OCI-LY7 (cell line): ENCODE data around the gene STARD9. TPM values are rescaled to one million over a fixed set of nuclear protein-coding genes. Genes with fewer than 3 reads are reported as not detected.

ENCODE experiments used
- BruUV-seq: library from RNA; stranded (reverse); fragments of 400-500 nt; replicated peaks from 2 replicates; lab custom pipeline; 2021; lab: Mats Ljungman, UMichigan
- CTCF ChIA-PET: fragments of 300-600 bp; sonication (Branson Sonifier 250); formaldehyde crosslinking; loops from one replicate; lab custom pipeline; 2022; ENCODE audit warnings: antibody characterized with exemption; ENCODE audit not compliant: unreplicated experiment; lab: Charles Lee
- POLR2A ChIA-PET: fragments of 300-600 bp; sonication (Branson Sonifier 250); formaldehyde crosslinking; loops from one replicate; lab custom pipeline; 2022; ENCODE audit warnings: antibody characterized with exemption; lab: Charles Lee
- DNase-seq: peaks from one replicate; pipeline ENCODE4 v3.0.0-alpha.2; 2015; ENCODE audit warnings: low spot score
- H2AFZ ChIP-seq: fragments of 200-600 bp; sonication (generic), shearing (Covaris generic); 2 replicates; pipeline ENCODE4 v1.6.1; 2014; ENCODE audit warnings: mild to moderate bottlenecking, antibody characterized with exemption, low read length, moderate library complexity
- H3K27ac ChIP-seq: fragments of 200-600 bp; sonication (generic); 2 replicates; pipeline ENCODE4 v1.5.1; 2014; ENCODE audit warnings: mixed run types, low read depth, mild to moderate bottlenecking, moderate library complexity, low read length, inconsistent platforms; ENCODE audit not compliant: poor library complexity, severe bottlenecking
- H3K36me3 ChIP-seq: fragments of 200-600 bp; sonication (generic); 2 replicates; pipeline ENCODE4 v1.6.1; 2014; ENCODE audit warnings: mild to moderate bottlenecking, antibody characterized with exemption, low read length, moderate library complexity, mixed read lengths; ENCODE audit not compliant: insufficient read depth
- H3K4me1 ChIP-seq: fragments of 200-600 bp; sonication (generic); 2 replicates; pipeline ENCODE4 v1.5.1; 2014; ENCODE audit warnings: mild to moderate bottlenecking, low read length; ENCODE audit not compliant: insufficient read depth, poor library complexity, severe bottlenecking
- H3K4me2 ChIP-seq: fragments of 200-600 bp; sonication (generic); 2 replicates; pipeline ENCODE4 v1.6.1; 2014; ENCODE audit warnings: mild to moderate bottlenecking, low read length
- H3K4me3 ChIP-seq: fragments of 200-600 bp; sonication (generic); 2 replicates; pipeline ENCODE4 v1.5.1; 2014; ENCODE audit warnings: mild to moderate bottlenecking, low read depth, low read length; ENCODE audit not compliant: poor library complexity, severe bottlenecking
- H3K79me2 ChIP-seq: fragments of 200-600 bp; sonication (generic); 2 replicates; pipeline ENCODE4 v1.6.1; 2016; ENCODE audit warnings: low read depth, mild to moderate bottlenecking, low read length, moderate library complexity, mixed read lengths; ENCODE audit not compliant: insufficient read depth
- H3K9me2 ChIP-seq: fragments of 200-600 bp; sonication (generic); 2 replicates; pipeline ENCODE4 v1.6.1; 2016; ENCODE audit warnings: mild to moderate bottlenecking, low read length, mixed read lengths; ENCODE audit not compliant: insufficient read depth
- H3K9me3 ChIP-seq: fragments of 200-600 bp; sonication (generic); 2 replicates; pipeline ENCODE4 v1.6.1; 2014; ENCODE audit warnings: mild to moderate bottlenecking, mixed run types, low read length, mixed read lengths
- H4K20me1 ChIP-seq: fragments of 200-600 bp; sonication (generic); 2 replicates; pipeline ENCODE4 v1.6.1; 2014; ENCODE audit warnings: mild to moderate bottlenecking, antibody characterized with exemption, low read length, moderate library complexity, mixed read lengths; ENCODE audit not compliant: insufficient read depth
- CTCF ChIP-seq: fragments of 200-600 bp; sonication (generic); conservative IDR thresholded peaks from 2 replicates; pipeline ENCODE4 v1.5.1; 2014; ENCODE audit warnings: mild to moderate bottlenecking, antibody characterized with exemption, low read length, moderate library complexity, mixed read lengths
- EZH2phosphoT487 ChIP-seq: fragments of 200-600 bp; sonication (generic); IDR thresholded peaks from 2 replicates; pipeline ENCODE4 v1.6.1; 2018; ENCODE audit warnings: low read depth, borderline replicate concordance, mild to moderate bottlenecking, mixed run types, antibody characterized with exemption, low read length, moderate library complexity, mixed read lengths
- intact Hi-C: fragments of 100-400 bp; cut with micrococcal nuclease; formaldehyde crosslinking; loops from one replicate; pipeline ENCODE4 v1.10.0; 2022; ENCODE audit not compliant: unreplicated experiment
- total RNA-seq, 2 experiments: library from RNA; depleted of rRNA in 1 of 2; stranded (reverse); fragments of >200 nt in 1 of 2; shearing (Covaris generic) in 1 of 2; gene quantifications; 2 replicates each; pipeline ENCODE4 v1.2.3, GENCODE V29; 2014 to 2022

The STARD9 gene
- total RNA-seq, 2 experiments from 2014 or later = 8.9 to 15.3 TPM

- BruUV-seq = no TSS peak
- peaks cover 12% of the 10 kb centered on the region for H3K4me1 ChIP-seq
- intact Hi-C loops = no loop called here
- TF ChIP-seq CTCF (no peak), EZH2phosphoT487 (no peak)
- no peaks in the 10 kb centered on the region for H3K9me3 ChIP-seq
- no peaks in the 10 kb centered on the region for H3K79me2 ChIP-seq
- H2AFZ ChIP-seq = no peak overlapping the region
- POLR2A ChIA-PET = interaction anchor here (0.6 to 1.5 kb wide), 4 partner anchors 10 to 388 kb away, joined by 3 to 6 read pairs (median 4); no protein-coding TSS in a partner anchor
- CTCF ChIA-PET = no interaction called here
- H3K36me3 ChIP-seq = peaks cover 5% of the 10 kb centered on the region
- H3K27ac ChIP-seq = no peak overlapping the region
- no peak overlapping the region for H3K4me2 ChIP-seq
- H3K9me2 ChIP-seq = no peaks in the 10 kb centered on the region
- no peaks in the 10 kb centered on the region for H4K20me1 ChIP-seq
- no peak for DNase-seq
- H3K4me3 ChIP-seq = no peak overlapping the region
Measured at GRCh38 chr15:42621996-42622925, 46.9 kb downstream of the STARD9 start.

GRCh38 chr15:42623951-42624350 is 48.5 kb downstream of the STARD9 start:
- ChIA-PET POLR2A (interaction anchor here (0.6 to 0.7 kb wide), 3 partner anchors 9 to 75 kb away, joined by 3 to 5 read pairs (median 3); no protein-coding TSS in a partner anchor), CTCF (no interaction called here)
- TF ChIP-seq EZH2phosphoT487 (no peak), CTCF (no peak)
- peaks cover 12% of the 10 kb centered on the region for H3K4me1 ChIP-seq
- intact Hi-C loops = no loop called here
- no peaks in the 10 kb centered on the region for H3K79me2 ChIP-seq
- BruUV-seq = no TSS peak
- H3K36me3 ChIP-seq = peaks cover 3% of the 10 kb centered on the region; the same call in 1 of the 2 replicates
- H3K4me3 ChIP-seq = no peak overlapping the region
- H3K9me3 ChIP-seq = peaks cover 7% of the 10 kb centered on the region; the same call in 1 of the 2 replicates
- H4K20me1 ChIP-seq = no peaks in the 10 kb centered on the region
- no peaks in the 10 kb centered on the region for H3K9me2 ChIP-seq
- no peak overlapping the region for H3K27ac ChIP-seq
- H3K4me2 ChIP-seq = no peak overlapping the region
- no peak overlapping the region for H2AFZ ChIP-seq
- no peak for DNase-seq
